H1 (cell line): Measurements from ENCODE around the gene MKKS. TPM values are rescaled to one million over a fixed set of nuclear protein-coding genes. Genes with fewer than 3 reads are reported as not detected.

ENCODE experiments used
- CTCF ChIA-PET: fragments of 300-600 bp; sonication (Branson Sonifier 250); formaldehyde crosslinking; loops from one replicate; lab custom pipeline; 2021; ENCODE audit not compliant: partially characterized antibody; lab: Charles Lee
- POLR2A ChIA-PET: fragments of 300-600 bp; sonication (Branson Sonifier 250); formaldehyde crosslinking; loops from one replicate; lab custom pipeline; 2021; ENCODE audit warnings: inconsistent platforms; ENCODE audit not compliant: partially characterized antibody; lab: Charles Lee
- DNase-seq, 2 experiments: peaks; one replicate each; pipeline versions ENCODE4 v3.0.0 to v3.0.0-alpha.2; 2010 to 2022; ENCODE audit warnings: low spot score in 2 of 2, low read depth in 1 of 2, mixed read lengths in 1 of 2
- FAIRE-seq: peaks from 2 replicates; lab custom pipeline; 2011; peaks lifted over from hg19 to GRCh38; lab: Jason Lieb, UNC
- H2AFZ ChIP-seq: 2 replicates; pipeline ENCODE4 v1.8.1; 2012; ENCODE audit warnings: low read length, inconsistent platforms
- H2AK5ac ChIP-seq: 2 replicates; pipeline ENCODE4 v1.6.1; 2013; ENCODE audit warnings: low read depth, low read length
- H2BK120ac ChIP-seq: replicated peaks from 2 replicates; pipeline ENCODE3; 2013; ENCODE audit warnings: low read depth, low read length, inconsistent platforms
- H2BK12ac ChIP-seq: 2 replicates; pipeline ENCODE4 v1.6.1; 2013; ENCODE audit warnings: low read depth, low read length
- H2BK15ac ChIP-seq: 2 replicates; pipeline ENCODE4 v1.6.1; 2013; ENCODE audit warnings: low read length
- H2BK20ac ChIP-seq: 2 replicates; pipeline ENCODE4 v1.6.1; 2013; ENCODE audit warnings: low read length
- H2BK5ac ChIP-seq: 2 replicates; pipeline ENCODE4 v1.6.1; 2013; ENCODE audit warnings: low read depth, low read length
- H3K14ac ChIP-seq: 2 replicates; pipeline ENCODE4 v1.6.1; 2013; ENCODE audit warnings: inconsistent platforms; ENCODE audit not compliant: insufficient read length
- H3K18ac ChIP-seq: 2 replicates; pipeline ENCODE4 v1.6.1; 2013; ENCODE audit warnings: low read length; ENCODE audit errors: extremely low read depth
- H3K23ac ChIP-seq: 2 replicates; pipeline ENCODE4 v1.6.1; 2013; ENCODE audit warnings: inconsistent platforms; ENCODE audit not compliant: insufficient read length
- H3K23me2 ChIP-seq: 2 replicates; pipeline ENCODE4 v1.6.1; 2013; ENCODE audit warnings: low read depth, low read length
- H3K27ac ChIP-seq: 2 replicates; pipeline ENCODE4 v1.6.1; 2011; ENCODE audit warnings: low read depth, low read length, inconsistent platforms
- H3K27me3 ChIP-seq, 4 experiments: replicated peaks in 1 of 4; 1 replicate in 1 of 4; 2 replicates in 3 of 4; pipeline versions ENCODE4 v1.6.1 to v1.8.1; 2011 to 2013; ENCODE audit warnings: low read length in 3 of 4, mild to moderate bottlenecking in 3 of 4, inconsistent platforms in 2 of 4, mixed read lengths in 2 of 4, moderate library complexity in 1 of 4; ENCODE audit not compliant: control insufficient read depth in 3 of 4, insufficient read depth in 3 of 4; ENCODE audit errors: extremely low read depth in 1 of 4
- H3K36me3 ChIP-seq, 4 experiments: 2 replicates each; pipeline versions ENCODE4 v1.6.1 to v1.8.1; 2011 to 2013; ENCODE audit warnings: mild to moderate bottlenecking in 4 of 4, low read length in 3 of 4, moderate library complexity in 2 of 4, control low read depth in 1 of 4, inconsistent platforms in 1 of 4; ENCODE audit not compliant: insufficient read depth in 4 of 4, control insufficient read depth in 2 of 4
- H3K4ac ChIP-seq: replicated peaks from 2 replicates; pipeline ENCODE3; 2013; ENCODE audit warnings: low read length, low read depth, mixed read lengths, inconsistent platforms; ENCODE audit not compliant: insufficient read length
- H3K4me1 ChIP-seq, 4 experiments: replicated peaks in 1 of 4; 1 replicate in 1 of 4; 2 replicates in 3 of 4; pipeline versions ENCODE4 v1.6.1 to v1.8.1; 2011 to 2013; ENCODE audit warnings: low read length in 3 of 4, inconsistent platforms in 2 of 4, mixed read lengths in 1 of 4; ENCODE audit not compliant: insufficient read depth in 4 of 4, control insufficient read depth in 3 of 4
- H3K4me2 ChIP-seq, 2 experiments: 2 replicates each; pipeline versions ENCODE4 v1.6.1 to v1.8.1; 2011 to 2013; ENCODE audit warnings: low read depth in 2 of 2, low read length in 2 of 2, control low read depth in 1 of 2, inconsistent platforms in 1 of 2, mild to moderate bottlenecking in 1 of 2; ENCODE audit not compliant: insufficient read depth in 1 of 2
- H3K4me3 ChIP-seq, 4 experiments: fragments of 200-600, 300-600 bp in 1 of 4; sonication (generic), shearing (Covaris generic), sonication (Bioruptor Twin) in 1 of 4; 2 replicates each; pipeline versions ENCODE4 v1.5.1 to v1.8.1; 2011 to 2016; ENCODE audit warnings: low read length in 4 of 4, low read depth in 3 of 4, control low read depth in 2 of 4, inconsistent platforms in 2 of 4, mild to moderate bottlenecking in 2 of 4, mixed read lengths in 1 of 4, moderate library complexity in 1 of 4; ENCODE audit not compliant: insufficient read depth in 2 of 4; ENCODE audit errors: extremely low read depth in 1 of 4
- H3K56ac ChIP-seq: replicated peaks from 2 replicates; pipeline ENCODE3; 2013; ENCODE audit warnings: low read depth, mild to moderate bottlenecking, mixed read lengths, low read length, inconsistent platforms; ENCODE audit not compliant: insufficient read length
- H3K79me1 ChIP-seq: 2 replicates; pipeline ENCODE4 v1.6.1; 2013; ENCODE audit warnings: low read depth, low read length, control low read depth
- H3K79me2 ChIP-seq, 2 experiments: 2 replicates each; pipeline versions ENCODE4 v1.6.1 to v1.8.1; 2012 to 2013; ENCODE audit warnings: low read length in 2 of 2, mild to moderate bottlenecking in 2 of 2, inconsistent platforms in 1 of 2; ENCODE audit not compliant: insufficient read depth in 2 of 2, control insufficient read depth in 1 of 2
- H3K9ac ChIP-seq, 4 experiments: replicated peaks in 1 of 4; 1 replicate in 1 of 4; 2 replicates in 3 of 4; pipeline versions ENCODE4 v1.6.1 to v1.8.1; 2011 to 2013; ENCODE audit warnings: low read depth in 3 of 4, low read length in 3 of 4, control low read depth in 2 of 4, mild to moderate bottlenecking in 2 of 4, moderate library complexity in 2 of 4, inconsistent platforms in 1 of 4; ENCODE audit errors: extremely low read depth in 1 of 4
- H3K9me3 ChIP-seq, 2 experiments: 2 replicates each; pipeline versions ENCODE4 v1.6.1 to v1.8.1; 2012 to 2013; ENCODE audit warnings: mild to moderate bottlenecking in 2 of 2, moderate library complexity in 2 of 2, control low read depth in 1 of 2, inconsistent platforms in 1 of 2, low read depth in 1 of 2, low read length in 1 of 2, mixed read lengths in 1 of 2; ENCODE audit not compliant: insufficient read depth in 2 of 2
- H4K20me1 ChIP-seq, 2 experiments: replicated peaks in 1 of 2; 2 replicates each; pipeline versions ENCODE3 to v1.8.1; 2011 to 2013; ENCODE audit warnings: inconsistent platforms in 2 of 2, low read length in 2 of 2, mild to moderate bottlenecking in 1 of 2; ENCODE audit not compliant: insufficient read depth in 2 of 2, control insufficient read depth in 1 of 2
- H4K5ac ChIP-seq: 2 replicates; pipeline ENCODE4 v1.6.1; 2013; ENCODE audit warnings: low read length, low read depth, mixed read lengths, inconsistent platforms; ENCODE audit not compliant: insufficient read length
- H4K8ac ChIP-seq: 2 replicates; pipeline ENCODE4 v1.8.0; 2013; ENCODE audit warnings: mild to moderate bottlenecking, moderate library complexity, low read length, inconsistent platforms; ENCODE audit not compliant: insufficient read depth; ENCODE audit errors: extremely low read depth
- H4K91ac ChIP-seq: replicated peaks from 2 replicates; pipeline ENCODE3; 2013; ENCODE audit warnings: low read length, mixed read lengths, inconsistent platforms; ENCODE audit not compliant: insufficient read length
- CBX5 ChIP-seq: fragments of 300-800, 300-1000 bp; sonication (generic); IDR thresholded peaks from 2 replicates; pipeline ENCODE4 v1.7.1; 2016; ENCODE audit warnings: antibody characterized with exemption, low read length, low read depth
- GTF2F1 ChIP-seq: IDR thresholded peaks from 2 replicates; pipeline ENCODE4 v1.6.1; 2012; ENCODE audit warnings: low read depth, low read length, improper control_type of control experiment, borderline replicate concordance
- JUN ChIP-seq: IDR thresholded peaks from 2 replicates; pipeline ENCODE4 v1.6.1; 2011; ENCODE audit warnings: low read depth, mild to moderate bottlenecking, improper control_type of control experiment, low read length
- WGBS, 2 experiments: shearing (Covaris generic) in 1 of 2; methylation state at CpG; one replicate each; pipeline versions ENCODE4 v1.1.6 to v1.1.7; 2013 to 2015; ENCODE audit warnings: low lambda C conversion rate in 2 of 2, mixed read lengths in 2 of 2, inconsistent platforms in 1 of 2, low coverage in 1 of 2, missing lambda C conversion rate in 1 of 2; ENCODE audit not compliant: insufficient replicate concordance in 2 of 2, insufficient coverage in 1 of 2, insufficient read length in 1 of 2; ENCODE audit errors: extremely low coverage in 1 of 2, missing lambda C conversion rate in 1 of 2; 5-methylcytosine and 5-hydroxymethylcytosine counted together
- polyA plus RNA-seq, 7 experiments: library from polyadenylated mRNA; depleted of rRNA in 3 of 7; stranded (reverse) in 5 of 7; unstranded in 2 of 7; fragments of >200 nt in 5 of 7; fragments of 200-250 nt in 2 of 7; gene quantifications; 1 replicate in 5 of 7; 2 replicates in 1 of 7; 4 replicates in 1 of 7; pipeline versions ENCODE4 v1.2.1 to v1.2.3, GENCODE V29; 2011 to 2013; ENCODE audit warnings: missing spikeins in 2 of 7, mixed read lengths in 2 of 7
- total RNA-seq: library from RNA; stranded (reverse); fragmentation: NEBNext Ultra II Directional; extraction: Animal tissue kit (Norgen Biotek cat#: 25700); gene quantifications from 2 replicates; pipeline ENCODE4 v1.2.1, GENCODE V29; 2021

MKKS gene
- total and polyA plus RNA-seq, 2 of the 8 experiments (the other 6 are each of a cell fraction or from before 2014, with no cell fraction given) = 15.9 to 24.8 TPM

- H3K18ac ChIP-seq = no peak overlapping the region
- 86% methylated on average over 2 of the region's 2 CpGs; no CpG with 5 or more reads in 1 of the 2 experiments for WGBS, 2 experiments
- no peaks in the 10 kb centered on the region for H3K9me3 ChIP-seq
- H3K36me3 ChIP-seq = no peaks in the 10 kb centered on the region
- H4K91ac ChIP-seq = no peak overlapping the region
- peaks cover 0 to 27% of the 10 kb centered on the region in 2 experiments; a peak in 3 of 4 replicates for H3K79me2 ChIP-seq
- no peak overlapping the region for H4K8ac ChIP-seq
- TF ChIP-seq CBX5 (no peak), JUN (no peak), GTF2F1 (no peak)
- H2AFZ ChIP-seq = no peak overlapping the region
- no peak overlapping the region for H3K27ac ChIP-seq
- H3K4me3 ChIP-seq = no peak overlapping the region
- H3K23me2 ChIP-seq = no peaks in the 10 kb centered on the region
- ChIA-PET CTCF (interaction anchor here (0.8 to 1.2 kb wide), 2 partner anchors 13 to 16 kb away, joined by 3 to 4 read pairs; no protein-coding TSS in a partner anchor), POLR2A (interaction anchor here (1.1 kb wide), 1 partner anchor 14 kb away, joined by 3 read pairs; the partner anchor contains the start of gene SLX4IP)
- H2BK15ac ChIP-seq = peak overlapping the region; percentile 73; the same call in 1 of the 2 replicates
- no peak overlapping the region for H3K14ac ChIP-seq
- peaks cover 0 to 5% (median 2%) of the 10 kb centered on the region in 4 experiments; a peak in 2 of 7 replicates for H3K4me1 ChIP-seq
- H4K5ac ChIP-seq = no peak overlapping the region
- H2BK120ac ChIP-seq = no peak overlapping the region
- no peak overlapping the region for H2BK5ac ChIP-seq
- no peak for FAIRE-seq
- no peak overlapping the region for H3K56ac ChIP-seq
- no peak for DNase-seq
- peaks cover 2% of the 10 kb centered on the region for H3K79me1 ChIP-seq
- peaks cover 0 to 3% of the 10 kb centered on the region in 2 experiments for H4K20me1 ChIP-seq
- no peak overlapping the region for H3K9ac ChIP-seq
- H3K23ac ChIP-seq = no peak overlapping the region
- H2BK12ac ChIP-seq = peak overlapping the region; percentile 69; the same call in 1 of the 2 replicates
- H2BK20ac ChIP-seq = 0 out of 2 replicates have a peak overlapping the region, but pooled peaks have one; percentile 23
- H3K4me2 ChIP-seq = no peak overlapping the region
- H3K27me3 ChIP-seq = no peaks in the 10 kb centered on the region
- H2AK5ac ChIP-seq = peak overlapping the region; percentile 54; the same call in 1 of the 2 replicates
- no peak overlapping the region for H3K4ac ChIP-seq
Observed at GRCh38 chr20:10449270-10449669, 15.2 kb upstream of the MKKS start.
